ENCODE data around the gene SOX6. TPM values are rescaled to one million over a fixed set of nuclear protein-coding genes. Genes with fewer than 3 reads are reported as not detected.

Gene SOX6
- total RNA-seq, 1 donor from 2014 or later = 8.3 TPM

GRCh38 chr11:16169956-16170847 is 186.1 kb downstream of the SOX6 start:
- no peaks in the 10 kb centered on the region for H3K36me3 ChIP-seq
- H3K4me1 ChIP-seq = no peaks in the 10 kb centered on the region
- intact Hi-C loops (cut with DNase I) = no loop called here
- no peak for TF ChIP-seq CTCF (IDR thresholded peaks at IDR 0.05)
- DNase-seq (no peak), ATAC-seq (no peak)
- H3K4me3 ChIP-seq = no peak overlapping the region
- no peaks in the 10 kb centered on the region for H3K9me3 ChIP-seq
- H3K27me3 ChIP-seq = no peaks in the 10 kb centered on the region
- H3K27ac ChIP-seq = no peak overlapping the region

GRCh38 chr11:16169541-16169940 is 186.8 kb downstream of the SOX6 start:
- ATAC-seq = no peak
- TF ChIP-seq CTCF (IDR thresholded peaks at IDR 0.05) = peak; percentile 10
- Histone ChIP-seq H3K4me1 (no peaks in the 10 kb centered on the region), H3K9me3 (no peaks in the 10 kb centered on the region), H3K27ac (no peak overlapping the region), H3K27me3 (no peaks in the 10 kb centered on the region), H3K36me3 (no peaks in the 10 kb centered on the region), H3K4me3 (no peak overlapping the region)
- intact Hi-C loops (cut with DNase I) = no loop called here
- no peak for DNase-seq

DNA sequence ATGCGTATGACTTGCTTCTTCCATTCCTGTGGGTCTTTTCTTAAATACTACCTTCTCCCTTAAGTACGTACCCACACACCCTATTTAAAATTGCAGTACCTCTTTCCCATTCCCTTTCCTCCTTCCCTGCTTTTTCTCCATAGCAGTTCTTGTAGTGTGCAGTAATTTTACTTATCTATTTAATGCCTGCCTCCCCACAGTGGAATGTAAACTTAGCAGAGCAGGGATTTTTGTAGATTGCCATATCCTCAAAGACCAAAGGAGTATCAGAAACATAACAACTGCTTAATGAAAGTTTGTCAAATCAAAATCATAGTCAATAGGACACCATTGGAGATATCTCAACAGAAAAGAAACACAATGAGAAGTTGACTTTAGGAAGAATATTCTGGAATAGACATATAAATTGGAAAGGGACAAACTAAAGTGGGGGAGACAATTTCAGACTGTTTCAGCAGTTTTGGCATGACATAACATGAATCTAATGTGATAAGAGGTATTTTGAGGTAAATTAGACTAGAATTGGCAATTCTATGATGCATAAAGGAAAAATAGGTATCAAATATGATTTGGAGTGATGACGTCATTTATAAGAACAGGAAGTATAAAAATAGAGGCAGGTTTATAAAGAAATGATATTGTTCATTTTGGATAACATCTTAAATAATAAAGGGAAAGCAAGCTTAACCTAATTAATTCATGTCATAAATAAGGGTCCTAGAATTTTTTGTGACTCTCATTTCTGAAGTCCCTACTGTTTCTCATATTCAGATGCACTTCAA is 188.4 kb downstream of the SOX6 start:
- ATAC-seq (no peak), DNase-seq (no peak)
- H3K36me3 ChIP-seq = no peaks in the 10 kb centered on the region
- no peaks in the 10 kb centered on the region for H3K9me3 ChIP-seq
- H3K4me1 ChIP-seq = no peaks in the 10 kb centered on the region
- H3K4me3 ChIP-seq = no peak overlapping the region
- TF ChIP-seq CTCF (IDR thresholded peaks at IDR 0.05) = no peak
- H3K27me3 ChIP-seq = no peaks in the 10 kb centered on the region
- H3K27ac ChIP-seq = no peak overlapping the region
- intact Hi-C loops (cut with DNase I) = no loop called here

DNA sequence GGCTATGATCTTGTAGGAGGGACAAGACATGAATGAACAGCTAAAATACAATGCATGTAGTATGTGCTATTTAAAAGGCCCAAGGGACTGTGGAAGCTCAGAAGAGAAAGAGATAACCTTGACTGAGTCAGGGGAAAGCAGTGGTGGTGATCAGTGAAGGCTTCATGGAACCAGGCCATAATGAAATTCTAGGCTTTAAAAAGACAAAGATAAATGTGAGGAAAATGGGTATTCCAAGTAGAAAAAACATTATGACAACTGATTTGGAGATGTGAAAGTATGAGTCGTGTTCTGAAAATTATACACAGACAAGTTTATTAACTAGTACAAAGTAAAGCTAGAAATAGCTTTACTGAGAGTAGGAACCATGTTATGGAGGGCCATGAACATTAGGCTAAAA is 189.8 kb downstream of the SOX6 start:
- Histone ChIP-seq H3K9me3 (no peaks in the 10 kb centered on the region), H3K27ac (no peak overlapping the region), H3K4me1 (no peaks in the 10 kb centered on the region), H3K36me3 (no peaks in the 10 kb centered on the region), H3K4me3 (no peak overlapping the region), H3K27me3 (no peaks in the 10 kb centered on the region)
- TF ChIP-seq CTCF (IDR thresholded peaks at IDR 0.05) = no peak
- intact Hi-C loops (cut with DNase I) = no loop called here
- ATAC-seq (no peak), DNase-seq (no peak)

DNA sequence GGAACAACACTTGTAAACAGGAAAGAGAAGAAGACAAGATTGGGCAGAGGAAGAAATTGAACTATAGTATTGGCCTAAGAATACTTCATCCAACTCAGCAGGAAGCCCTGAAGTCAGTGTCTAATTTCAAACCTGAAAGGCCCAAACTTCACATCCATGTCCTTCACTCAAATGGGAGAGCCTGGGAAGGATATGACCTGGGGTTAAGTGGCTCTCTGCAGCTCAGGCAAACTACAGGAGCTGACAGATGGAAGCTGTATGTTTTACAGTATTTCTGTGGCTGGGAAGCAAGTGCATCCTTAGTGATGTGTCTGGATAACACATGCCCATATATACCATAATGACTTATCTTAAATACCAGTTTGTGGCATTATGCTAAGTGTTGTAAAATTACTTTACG is 196.2 kb downstream of the SOX6 start:
- TF ChIP-seq CTCF (IDR thresholded peaks at IDR 0.05) = no peak
- no peak for ATAC-seq
- intact Hi-C loops (cut with DNase I) = no loop called here
- Histone ChIP-seq H3K27me3 (no peaks in the 10 kb centered on the region), H3K4me3 (no peak overlapping the region), H3K9me3 (no peaks in the 10 kb centered on the region), H3K27ac (no peak overlapping the region), H3K36me3 (no peaks in the 10 kb centered on the region), H3K4me1 (no peaks in the 10 kb centered on the region)
- no peak for DNase-seq
